ENCODE data around the gene KRTAP10-1.

KRTAP10-1 gene

GRCh38 chr21:44524414-44525371 is 15.3 kb downstream of the KRTAP10-1 start:
- TF ChIP-seq FOXP2 (optimal IDR thresholded peaks at IDR 0.05; ENCODE audit: control extremely low read depth, extremely low read length, insufficient read depth) (no peak), POLR2AphosphoS5 (IDR thresholded peaks at IDR 0.05; ENCODE audit: borderline replicate concordance, low read depth, low read length) (no peak), EZH2 (IDR thresholded peaks at IDR 0.05) (no peak)
- Histone ChIP-seq H3K4me3 (no peak overlapping the region), H3K9ac (ENCODE audit: insufficient read length) (no peak overlapping the region), H3K27ac (no peak overlapping the region), H3K9me3 (ENCODE audit: low read depth, low read length) (no peaks in the 10 kb centered on the region), H3K36me3 (ENCODE audit: insufficient read depth, low read length) (peaks cover 51% of the 10 kb centered on the region)
- no peak for DNase-seq (ENCODE audit: low read depth, low spot score)

- Histone ChIP-seq H3K9ac (ENCODE audit: insufficient read length) (no peak overlapping the region), H3K36me3 (ENCODE audit: insufficient read depth, low read length) (peaks cover 51% of the 10 kb centered on the region), H3K27ac (no peak overlapping the region), H3K4me3 (no peak overlapping the region), H3K9me3 (ENCODE audit: low read depth, low read length) (no peaks in the 10 kb centered on the region)
- DNase-seq (ENCODE audit: low read depth, low spot score), result no peak
- TF ChIP-seq POLR2AphosphoS5 (IDR thresholded peaks at IDR 0.05; ENCODE audit: borderline replicate concordance, low read depth, low read length) (no peak), FOXP2 (optimal IDR thresholded peaks at IDR 0.05; ENCODE audit: control extremely low read depth, extremely low read length, insufficient read depth) (no peak), EZH2 (IDR thresholded peaks at IDR 0.05) (no peak)
Observed at GRCh38 chr21:44523567-44524413, 16.2 kb downstream of the KRTAP10-1 start.

- peaks cover 44% of the 10 kb centered on the region for H3K36me3 ChIP-seq (ENCODE audit: insufficient read depth, low read length)
- no peak overlapping the region for H3K4me3 ChIP-seq
- H3K9ac ChIP-seq (ENCODE audit: insufficient read length), result no peak overlapping the region
- TF ChIP-seq EZH2 (IDR thresholded peaks at IDR 0.05) (no peak), FOXP2 (optimal IDR thresholded peaks at IDR 0.05; ENCODE audit: control extremely low read depth, extremely low read length, insufficient read depth) (no peak), POLR2AphosphoS5 (IDR thresholded peaks at IDR 0.05; ENCODE audit: borderline replicate concordance, low read depth, low read length) (no peak)
- no peaks in the 10 kb centered on the region for H3K9me3 ChIP-seq (ENCODE audit: low read depth, low read length)
- H3K27ac ChIP-seq, result no peak overlapping the region
- no peak for DNase-seq (ENCODE audit: low read depth, low spot score)
Observed at GRCh38 chr21:44522753-44523204, 17.2 kb downstream of the KRTAP10-1 start.

- H3K4me3 ChIP-seq, result no peak overlapping the region
- no peak overlapping the region for H3K9ac ChIP-seq (ENCODE audit: insufficient read length)
- DNase-seq (ENCODE audit: low read depth, low spot score), result no peak
- H3K36me3 ChIP-seq (ENCODE audit: insufficient read depth, low read length), result peaks cover 40% of the 10 kb centered on the region
- no peak for TF ChIP-seq EZH2 (IDR thresholded peaks at IDR 0.05)
- TF ChIP-seq POLR2AphosphoS5 (IDR thresholded peaks at IDR 0.05; ENCODE audit: borderline replicate concordance, low read depth, low read length), result no peak
- TF ChIP-seq FOXP2 (optimal IDR thresholded peaks at IDR 0.05; ENCODE audit: control extremely low read depth, extremely low read length, insufficient read depth), result no peak
- no peak overlapping the region for H3K27ac ChIP-seq
- no peaks in the 10 kb centered on the region for H3K9me3 ChIP-seq (ENCODE audit: low read depth, low read length)
Observed at GRCh38 chr21:44521928-44522752, 17.9 kb downstream of the KRTAP10-1 start.

GRCh38 chr21:44521301-44521927 is 18.6 kb downstream of the KRTAP10-1 start:
- Histone ChIP-seq H3K36me3 (ENCODE audit: insufficient read depth, low read length) (peaks cover 33% of the 10 kb centered on the region), H3K9me3 (ENCODE audit: low read depth, low read length) (no peaks in the 10 kb centered on the region), H3K4me3 (no peak overlapping the region), H3K27ac (no peak overlapping the region), H3K9ac (ENCODE audit: insufficient read length) (no peak overlapping the region)
- DNase-seq (ENCODE audit: low read depth, low spot score), result no peak
- TF ChIP-seq FOXP2 (optimal IDR thresholded peaks at IDR 0.05; ENCODE audit: control extremely low read depth, extremely low read length, insufficient read depth), result no peak

GRCh38 chr21:44520326-44521300 is 19.4 kb downstream of the KRTAP10-1 start:
- Histone ChIP-seq H3K9me3 (ENCODE audit: low read depth, low read length) (no peaks in the 10 kb centered on the region), H3K4me3 (no peak overlapping the region), H3K36me3 (ENCODE audit: insufficient read depth, low read length) (peaks cover 25% of the 10 kb centered on the region), H3K27ac (no peak overlapping the region), H3K9ac (ENCODE audit: insufficient read length) (no peak overlapping the region)
- DNase-seq (ENCODE audit: low read depth, low spot score), result no peak
- TF ChIP-seq FOXP2 (optimal IDR thresholded peaks at IDR 0.05; ENCODE audit: control extremely low read depth, extremely low read length, insufficient read depth) (no peak), EZH2 (IDR thresholded peaks at IDR 0.05) (no peak)
